Measurements from ENCODE around the gene PDZD4.

- TF ChIP-seq CTCF (IDR thresholded peaks at IDR 0.05; ENCODE audit: low read length): no peak
- no peak for TF ChIP-seq EZH2 (optimal IDR thresholded peaks at IDR 0.05; ENCODE audit: low read depth, low read length)
- TF ChIP-seq EZH2phosphoT487 (IDR thresholded peaks at IDR 0.05; ENCODE audit: low read length): no peak
Observed at GRCh38 chrX:153766098-153766817, 64.1 kb downstream of the PDZD4 start.
